IMR-90 (cell line): ENCODE results near the gene TYRO3. TPM values are rescaled to one million over a fixed set of nuclear protein-coding genes. Genes with fewer than 3 reads are reported as not detected.
A peak's percentile ranks its signal among the peaks of the same experiment; 100 is the strongest.

Experiments used
- ATAC-seq: fragments of 200-7000 bp; cut with Tn5 transposase; 2 replicates; pipeline ENCODE4 v1.9.1; 2020; ENCODE audit warnings: low read depth, mild to moderate bottlenecking, moderate library complexity
- BruUV-seq: library from RNA; stranded (reverse); fragments of 400-500 nt; replicated peaks from 2 replicates; lab custom pipeline; 2021; lab: Mats Ljungman, UMichigan
- CTCF ChIA-PET: fragments of 300-600 bp; formaldehyde crosslinking; extraction: SDS; loops from one replicate; lab custom pipeline; 2021; ENCODE audit warnings: antibody characterized with exemption; lab: Yijun Ruan, JAX
- POLR2A ChIA-PET: fragments of 300-600 bp; sonication (Branson Sonifier 250); formaldehyde crosslinking; loops from one replicate; lab custom pipeline; 2022; ENCODE audit warnings: antibody characterized with exemption; ENCODE audit not compliant: unreplicated experiment; lab: Charles Lee
- DNase-seq: peaks from one replicate; pipeline ENCODE4 v3.0.0; 2013
- H2AFZ ChIP-seq: replicated peaks from 2 replicates; pipeline ENCODE3; 2013; ENCODE audit warnings: low read length, mild to moderate bottlenecking; ENCODE audit not compliant: poor library complexity
- H2AK5ac ChIP-seq: 2 replicates; pipeline ENCODE4 v1.6.1; 2013; ENCODE audit warnings: low read depth, low read length, inconsistent platforms
- H2AK9ac ChIP-seq: replicated peaks from 2 replicates; pipeline ENCODE3; 2013; ENCODE audit warnings: mild to moderate bottlenecking, low read depth, low read length, moderate library complexity; ENCODE audit not compliant: poor library complexity
- H2BK120ac ChIP-seq: 2 replicates; pipeline ENCODE4 v1.6.1; 2013; ENCODE audit warnings: low read depth, low read length, inconsistent platforms
- H2BK15ac ChIP-seq: 3 replicates; pipeline ENCODE4 v1.6.1; 2013; ENCODE audit warnings: low read depth, low read length, inconsistent platforms
- H2BK20ac ChIP-seq: 2 replicates; pipeline ENCODE4 v1.6.1; 2013; ENCODE audit warnings: low read depth, mild to moderate bottlenecking, inconsistent platforms, low read length, moderate library complexity
- H2BK5ac ChIP-seq: 2 replicates; pipeline ENCODE4 v1.6.1; 2013; ENCODE audit warnings: mild to moderate bottlenecking, low read depth, low read length, inconsistent platforms; ENCODE audit not compliant: poor library complexity, severe bottlenecking
- H3K14ac ChIP-seq: replicated peaks from 2 replicates; pipeline ENCODE4 v1.6.1; 2013; ENCODE audit warnings: low read depth, low read length, inconsistent platforms
- H3K18ac ChIP-seq: 2 replicates; pipeline ENCODE4 v1.6.1; 2013; ENCODE audit warnings: low read depth, low read length, control low read depth
- H3K23ac ChIP-seq: 2 replicates; pipeline ENCODE4 v1.6.1; 2013; ENCODE audit warnings: low read depth, low read length, inconsistent platforms
- H3K27ac ChIP-seq: 2 replicates; pipeline ENCODE4 v1.5.1; 2013; ENCODE audit warnings: mild to moderate bottlenecking, control low read depth, low read length; ENCODE audit not compliant: insufficient read depth
- H3K27me3 ChIP-seq: 2 replicates; pipeline ENCODE4 v1.6.1; 2013; ENCODE audit warnings: low read length; ENCODE audit not compliant: control insufficient read depth, insufficient read depth
- H3K36me3 ChIP-seq: 2 replicates; pipeline ENCODE4 v1.6.1; 2013; ENCODE audit warnings: low read length, mixed read lengths; ENCODE audit not compliant: control insufficient read depth, insufficient read depth
- H3K4ac ChIP-seq: 2 replicates; pipeline ENCODE4 v1.6.1; 2013; ENCODE audit warnings: low read depth, low read length, inconsistent platforms
- H3K4me1 ChIP-seq: 2 replicates; pipeline ENCODE4 v1.6.1; 2013; ENCODE audit warnings: low read length, mixed read lengths; ENCODE audit not compliant: control insufficient read depth, insufficient read depth
- H3K4me2 ChIP-seq: 2 replicates; pipeline ENCODE4 v1.6.1; 2013; ENCODE audit warnings: low read depth, mild to moderate bottlenecking, control low read depth, low read length, moderate library complexity
- H3K4me3 ChIP-seq: 2 replicates; pipeline ENCODE4 v1.5.1; 2013; ENCODE audit warnings: low read depth, mild to moderate bottlenecking, control low read depth, low read length, moderate library complexity; ENCODE audit not compliant: insufficient read depth
- H3K56ac ChIP-seq: 2 replicates; pipeline ENCODE4 v1.6.1; 2013; ENCODE audit warnings: low read length, inconsistent platforms; ENCODE audit not compliant: insufficient read depth; ENCODE audit errors: extremely low read depth
- H3K79me1 ChIP-seq, 2 experiments: 2 replicates each; pipeline ENCODE4 v1.6.1; 2013; ENCODE audit warnings: low read length in 2 of 2, inconsistent platforms in 1 of 2, low read depth in 1 of 2
- H3K9ac ChIP-seq: 2 replicates; pipeline ENCODE4 v1.6.1; 2013; ENCODE audit warnings: low read depth, low read length, control low read depth
- H3K9me1 ChIP-seq: 2 replicates; pipeline ENCODE4 v1.6.1; 2013; ENCODE audit warnings: low read length, inconsistent platforms; ENCODE audit not compliant: insufficient read depth
- H3K9me3 ChIP-seq: 2 replicates; pipeline ENCODE4 v1.6.1; 2013; ENCODE audit warnings: low read length; ENCODE audit not compliant: control insufficient read depth, insufficient read depth
- H4K20me1 ChIP-seq: 2 replicates; pipeline ENCODE4 v1.6.1; 2013; ENCODE audit warnings: low read length, inconsistent platforms; ENCODE audit not compliant: insufficient read depth
- H4K5ac ChIP-seq: 2 replicates; pipeline ENCODE4 v1.6.1; 2013; ENCODE audit warnings: mild to moderate bottlenecking, low read depth, low read length, control low read depth
- H4K8ac ChIP-seq, 2 experiments: 2 replicates each; pipeline ENCODE4 v1.6.1; 2013; ENCODE audit warnings: low read depth in 2 of 2, low read length in 2 of 2, control low read depth in 1 of 2, inconsistent platforms in 1 of 2
- H4K91ac ChIP-seq: 2 replicates; pipeline ENCODE4 v1.6.1; 2013; ENCODE audit warnings: low read depth, low read length, inconsistent platforms; ENCODE audit not compliant: insufficient read depth
- BHLHE40 ChIP-seq: fragments of 150-350 bp; IDR thresholded peaks from 2 replicates; pipeline ENCODE4 v1.6.1; 2016; ENCODE audit warnings: mild to moderate bottlenecking, low read depth, low read length
- CEBPB ChIP-seq: IDR thresholded peaks from 2 replicates; pipeline ENCODE4 v1.6.1; 2012; ENCODE audit warnings: low read depth, low read length, improper control_type of control experiment
- CHD1 ChIP-seq: IDR thresholded peaks from 2 replicates; pipeline ENCODE4 v1.6.1; 2012; ENCODE audit warnings: low read depth, low read length, improper control_type of control experiment
- CTCF ChIP-seq: conservative IDR thresholded peaks from 2 replicates; pipeline ENCODE4 v1.5.1; 2012; ENCODE audit warnings: mild to moderate bottlenecking, low read depth, low read length, improper control_type of control experiment
- FOS ChIP-seq: fragments of 150-350 bp; IDR thresholded peaks from 2 replicates; pipeline ENCODE4 v1.6.1; 2016; ENCODE audit warnings: low read depth, low read length
- MAFK ChIP-seq: IDR thresholded peaks from 2 replicates; pipeline ENCODE4 v1.6.1; 2012; ENCODE audit warnings: low read depth, low read length, improper control_type of control experiment
- MAZ ChIP-seq: IDR thresholded peaks from 2 replicates; pipeline ENCODE4 v1.6.1; 2012; ENCODE audit warnings: low read depth, mild to moderate bottlenecking, low read length, improper control_type of control experiment, moderate library complexity, borderline replicate concordance
- MXI1 ChIP-seq: IDR thresholded peaks from 2 replicates; pipeline ENCODE4 v1.6.1; 2012; ENCODE audit warnings: low read depth, mild to moderate bottlenecking, low read length, moderate library complexity, borderline replicate concordance
- NFE2L2 ChIP-seq: fragments of 150-350 bp; IDR thresholded peaks from 2 replicates; pipeline ENCODE4 v1.6.1; 2016; ENCODE audit warnings: low read depth, mild to moderate bottlenecking, low read length
- POLR2A ChIP-seq: IDR thresholded peaks from 2 replicates; pipeline ENCODE4 v1.6.1; 2012; ENCODE audit warnings: mild to moderate bottlenecking, low read depth, low read length
- RAD21 ChIP-seq: IDR thresholded peaks from 2 replicates; pipeline ENCODE4 v1.6.1; 2012; ENCODE audit warnings: low read length, improper control_type of control experiment
- RCOR1 ChIP-seq: IDR thresholded peaks from 2 replicates; pipeline ENCODE4 v1.6.1; 2012; ENCODE audit warnings: mild to moderate bottlenecking, low read length, improper control_type of control experiment; ENCODE audit not compliant: insufficient replicate concordance
- RFX5 ChIP-seq: IDR thresholded peaks from 2 replicates; pipeline ENCODE4 v1.8.0; 2012; ENCODE audit warnings: low read depth, mild to moderate bottlenecking, low read length, moderate library complexity
- SMC3 ChIP-seq: fragments of 150-350 bp; IDR thresholded peaks from 2 replicates; pipeline ENCODE4 v1.6.1; 2016; ENCODE audit warnings: low read depth, mild to moderate bottlenecking, antibody characterized with exemption, low read length, moderate library complexity
- USF2 ChIP-seq: fragments of 150-350 bp; IDR thresholded peaks from 2 replicates; pipeline ENCODE4 v1.6.1; 2017; ENCODE audit warnings: mild to moderate bottlenecking, antibody characterized with exemption, low read length, low read depth
- WGBS, 2 experiments: methylation state at CpG; one replicate each; pipeline versions ENCODE4 v1.1.5 to v1.1.7; 2013; ENCODE audit warnings: missing lambda C conversion rate in 2 of 2; ENCODE audit not compliant: insufficient read length in 1 of 2; ENCODE audit errors: extremely low coverage in 2 of 2; 5-methylcytosine and 5-hydroxymethylcytosine counted together
- dilution Hi-C: fragments of 300-500 bp; cut with HindIII; formaldehyde crosslinking; loops from one replicate; pipeline ENCODE4 v1.14.3; 2018; ENCODE audit warnings: low sequenced_read_pairs; ENCODE audit not compliant: unreplicated experiment
- in situ Hi-C: fragments of 300-500 bp; cut with MboI; formaldehyde crosslinking; loops from 3 replicates; pipeline ENCODE4 v1.14.3; 2019; ENCODE audit warnings: low sequenced_read_pairs, inconsistent platforms, mixed read lengths
- intact Hi-C: fragments of 100-400 bp; cut with micrococcal nuclease; formaldehyde crosslinking; loops from 2 replicates; pipeline ENCODE4 v1.10.0; 2022
- polyA plus RNA-seq, 3 experiments: library from polyadenylated mRNA; depleted of rRNA; stranded (reverse); fragments of >200 nt; gene quantifications; 2 replicates each; pipeline ENCODE4 v1.2.3, GENCODE V29; 2012; ENCODE audit warnings: low replicate concordance in 1 of 3
- total RNA-seq: library from RNA; depleted of rRNA; stranded (reverse); fragments of >200 nt; gene quantifications from 2 replicates; pipeline ENCODE4 v1.2.3, GENCODE V29; 2012
- TF ChIP-seq, protein P1 (sequence below): fragments of 150-350 bp; IDR thresholded peaks from 2 replicates; pipeline ENCODE4 v1.6.1; 2016; ENCODE audit warnings: low read depth, mild to moderate bottlenecking, low read length, moderate library complexity, borderline replicate concordance

TYRO3 gene
- total and polyA plus RNA-seq, 2 of the 4 experiments (the other 2 are of a cell fraction), result 11.5 to 18.4 TPM

DNA sequence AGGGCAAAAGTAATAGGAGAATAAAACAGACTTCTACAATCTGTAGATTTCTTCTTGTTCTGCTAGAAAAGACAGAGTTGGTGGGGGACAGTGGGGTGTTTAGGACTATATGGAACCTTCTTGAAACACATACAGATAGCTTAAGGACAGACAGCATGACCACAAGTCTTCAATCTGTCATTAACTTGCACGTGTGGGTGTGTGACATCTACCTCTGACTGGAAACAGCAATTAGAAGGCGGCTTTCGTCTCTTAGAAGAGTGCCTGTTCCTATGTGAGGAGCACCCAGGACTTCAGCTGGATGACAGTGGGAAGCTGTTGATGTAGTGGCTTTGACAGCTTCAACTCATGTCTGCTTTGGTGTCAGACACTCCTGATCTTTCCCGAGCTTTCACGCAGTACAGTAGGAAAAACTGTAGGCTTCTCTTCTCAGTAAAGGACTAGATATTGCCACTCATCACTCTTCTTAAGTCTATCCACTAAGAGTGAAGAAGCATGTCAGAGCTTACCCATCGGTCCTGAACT, 44.5 kb downstream of the TYRO3 start:
- in situ Hi-C loops, result no loop called here
- Histone ChIP-seq H3K18ac (no peak overlapping the region), H3K9me3 (no peaks in the 10 kb centered on the region), H2BK15ac (no peak overlapping the region; the same call in 2 of the 3 replicates), H4K91ac (no peak overlapping the region), H3K9ac (no peak overlapping the region), H3K56ac (no peak overlapping the region), H4K8ac (peak overlapping the region in 1 of 2 experiments; percentile 47; a peak in 1 of 4 replicates), H3K4ac (peak overlapping the region; percentile 32; the same call in 1 of the 2 replicates), H2AK9ac (peak overlapping the region; percentile 43), H3K4me1 (peaks cover 6% of the 10 kb centered on the region), H3K4me3 (no peak overlapping the region), H2AFZ (peak overlapping the region; percentile 86), H4K5ac (no peak overlapping the region), H2BK20ac (peak overlapping the region; percentile 62; the same call in 1 of the 2 replicates), H2AK5ac (no peak overlapping the region), H3K9me1 (peaks cover 13% of the 10 kb centered on the region), H3K23ac (no peak overlapping the region; the same call in 1 of the 2 replicates), H3K27me3 (no peaks in the 10 kb centered on the region), H3K36me3 (no peaks in the 10 kb centered on the region), H3K79me1 (no peaks in the 10 kb centered on the region), H2BK5ac (no peak overlapping the region), H3K27ac (no peak overlapping the region), H4K20me1 (no peaks in the 10 kb centered on the region), H2BK120ac (no peak overlapping the region; the same call in 1 of the 2 replicates), H3K14ac (no peak overlapping the region), H3K4me2 (no peak overlapping the region)
- no CpG with 5 or more reads among the region's 6 CpGs for WGBS, 2 experiments
- ChIA-PET CTCF (interaction anchor here (0.7 to 1.9 kb wide), 13 partner anchors 9 to 173 kb away, joined by 3 to 9 read pairs (median 3); partner anchors contain the start of genes MAPKBP1 and MGA), POLR2A (no interaction called here)
- ATAC-seq, result no peak
- intact Hi-C loops, result loop anchor here (5.0 to 10.0 kb wide), 3 partner anchors 46 to 171 kb away; partner anchors contain the start of genes MAPKBP1 and TYRO3
- dilution Hi-C loops, result no loop called here
- no peak for DNase-seq
- TF ChIP-seq MAFK, result no peak
- no peak for TF ChIP-seq MXI1
- no peak for TF ChIP-seq USF2
- no peak for TF ChIP-seq CTCF
- TF ChIP-seq POLR2A, result no peak
- no peak for TF ChIP-seq RFX5
- no peak for TF ChIP-seq FOS
- no peak for TF ChIP-seq NFE2L2
- TF ChIP-seq CHD1, result no peak
- TF ChIP-seq BHLHE40, result no peak
- TF ChIP-seq, protein P1, sequence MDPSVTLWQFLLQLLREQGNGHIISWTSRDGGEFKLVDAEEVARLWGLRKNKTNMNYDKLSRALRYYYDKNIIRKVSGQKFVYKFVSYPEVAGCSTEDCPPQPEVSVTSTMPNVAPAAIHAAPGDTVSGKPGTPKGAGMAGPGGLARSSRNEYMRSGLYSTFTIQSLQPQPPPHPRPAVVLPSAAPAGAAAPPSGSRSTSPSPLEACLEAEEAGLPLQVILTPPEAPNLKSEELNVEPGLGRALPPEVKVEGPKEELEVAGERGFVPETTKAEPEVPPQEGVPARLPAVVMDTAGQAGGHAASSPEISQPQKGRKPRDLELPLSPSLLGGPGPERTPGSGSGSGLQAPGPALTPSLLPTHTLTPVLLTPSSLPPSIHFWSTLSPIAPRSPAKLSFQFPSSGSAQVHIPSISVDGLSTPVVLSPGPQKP, result no peak
- TF ChIP-seq SMC3, result no peak
- TF ChIP-seq MAZ, result no peak
- TF ChIP-seq CEBPB, result no peak
- TF ChIP-seq RCOR1, result no peak
- no peak for TF ChIP-seq RAD21
- BruUV-seq, result no TSS peak
